Measurements from ENCODE around the gene C1S.
A peak's percentile ranks its signal among the peaks of the same experiment; 100 is the strongest.

The C1S gene

GRCh38 chr12:7072554-7072953 is 12.0 kb downstream of the C1S start:
- Histone ChIP-seq H3K27me3 (ENCODE audit: control insufficient read depth in 5 of 5, insufficient read depth in 4 of 5, low read length in 5 of 5) (no peaks in the 10 kb centered on the region), H3K9me3 (ENCODE audit: control insufficient read depth in 5 of 5, low read length in 5 of 5) (no peaks in the 10 kb centered on the region), H3K4me3 (ENCODE audit: low read depth in 1 of 5, low read length in 5 of 5) (no peak overlapping the region), H3K9ac (ENCODE audit: low read length in 5 of 5) (no peak overlapping the region), H3K4me1 (ENCODE audit: control insufficient read depth in 5 of 5, insufficient read depth in 5 of 5, low read length in 5 of 5) (peaks cover 0 to 6% (median 0%) of the 10 kb centered on the region in 5 donors), H3K36me3 (ENCODE audit: control insufficient read depth in 5 of 5, insufficient read depth in 5 of 5, low read length in 5 of 5) (peaks cover 5 to 28% (median 24%) of the 10 kb centered on the region in 5 donors), H3K27ac (ENCODE audit: low read depth, low read length) (no peak overlapping the region)

DNA sequence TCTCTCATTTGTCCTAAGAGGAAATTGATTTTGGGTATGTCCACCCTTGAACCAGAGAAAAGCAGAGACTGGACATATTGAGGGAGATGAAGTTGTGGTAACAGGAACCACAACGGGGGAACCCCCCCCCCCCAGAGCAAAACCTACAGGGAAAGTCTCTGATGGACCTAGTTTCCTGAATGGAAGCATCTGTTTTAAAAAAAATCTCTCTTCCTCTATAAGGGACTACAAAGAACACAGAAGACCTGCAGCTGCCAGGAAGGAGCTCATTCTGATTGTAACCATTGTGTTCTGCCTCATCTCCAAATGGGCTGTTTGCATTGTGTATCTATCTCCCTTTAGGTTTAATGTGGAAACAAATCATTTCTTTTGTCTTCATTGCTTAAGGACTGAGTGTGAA is 13.4 kb downstream of the C1S start:
- H3K4me1 ChIP-seq (ENCODE audit: control insufficient read depth in 5 of 5, insufficient read depth in 5 of 5, low read length in 5 of 5) = peaks cover 0 to 6% (median 0%) of the 10 kb centered on the region in 5 donors
- H3K27ac ChIP-seq (ENCODE audit: low read depth, low read length) = no peak overlapping the region
- no peak overlapping the region for H3K9ac ChIP-seq (ENCODE audit: low read length in 5 of 5)

DNA sequence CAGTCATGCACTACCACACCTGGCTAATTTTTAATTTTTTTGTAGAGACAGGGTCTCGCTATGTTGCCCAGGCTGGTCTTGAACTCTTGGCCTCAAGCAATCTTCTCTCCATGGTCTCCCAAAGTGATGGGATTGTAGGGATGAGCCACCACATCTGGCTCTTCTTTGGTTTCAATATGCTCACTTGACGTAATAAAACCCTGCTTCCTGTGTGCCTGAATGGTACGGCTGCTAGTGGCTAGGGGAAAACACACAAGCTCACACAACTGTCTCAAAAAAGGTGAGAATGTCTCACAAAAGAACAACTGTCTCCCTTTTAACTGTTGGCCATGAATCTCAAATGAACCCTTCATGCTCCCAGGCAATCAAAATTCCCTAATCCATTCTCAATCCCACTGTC is 15.0 kb downstream of the C1S start:
- Histone ChIP-seq H3K4me1 (ENCODE audit: control insufficient read depth in 5 of 5, insufficient read depth in 5 of 5, low read length in 5 of 5) (peaks cover 0 to 9% (median 5%) of the 10 kb centered on the region in 5 donors), H3K9ac (ENCODE audit: low read length in 5 of 5) (no peak overlapping the region), H3K4me3 (ENCODE audit: low read depth in 1 of 5, low read length in 5 of 5) (no peak overlapping the region), H3K36me3 (ENCODE audit: control insufficient read depth in 5 of 5, insufficient read depth in 5 of 5, low read length in 5 of 5) (peaks cover 2 to 5% (median 4%) of the 10 kb centered on the region in 5 donors), H3K27ac (ENCODE audit: low read depth, low read length) (no peak overlapping the region), H3K9me3 (ENCODE audit: control insufficient read depth in 5 of 5, low read length in 5 of 5) (no peaks in the 10 kb centered on the region), H3K27me3 (ENCODE audit: control insufficient read depth in 5 of 5, insufficient read depth in 4 of 5, low read length in 5 of 5) (no peaks in the 10 kb centered on the region)

More for the DNA sequence above, 13.4 kb downstream of the C1S start:
- Histone ChIP-seq H3K27me3 (ENCODE audit: control insufficient read depth in 5 of 5, insufficient read depth in 4 of 5, low read length in 5 of 5) (no peaks in the 10 kb centered on the region), H3K36me3 (ENCODE audit: control insufficient read depth in 5 of 5, insufficient read depth in 5 of 5, low read length in 5 of 5) (peaks cover 5 to 19% (median 16%) of the 10 kb centered on the region in 5 donors), H3K4me3 (ENCODE audit: low read depth in 1 of 5, low read length in 5 of 5) (no peak overlapping the region), H3K9me3 (ENCODE audit: control insufficient read depth in 5 of 5, low read length in 5 of 5) (no peaks in the 10 kb centered on the region)

- Histone ChIP-seq H3K9me3 (ENCODE audit: control insufficient read depth in 5 of 5, low read length in 5 of 5) (no peaks in the 10 kb centered on the region), H3K27ac (ENCODE audit: low read depth, low read length) (no peak overlapping the region), H3K4me3 (ENCODE audit: low read depth in 1 of 5, low read length in 5 of 5) (no peak overlapping the region), H3K9ac (ENCODE audit: low read length in 5 of 5) (no peak overlapping the region), H3K36me3 (ENCODE audit: control insufficient read depth in 5 of 5, insufficient read depth in 5 of 5, low read length in 5 of 5) (peaks cover under 1 to 6% (median 3%) of the 10 kb centered on the region in 5 donors), H3K4me1 (ENCODE audit: control insufficient read depth in 5 of 5, insufficient read depth in 5 of 5, low read length in 5 of 5) (peaks cover 0 to 9% (median 5%) of the 10 kb centered on the region in 5 donors), H3K27me3 (ENCODE audit: control insufficient read depth in 5 of 5, insufficient read depth in 4 of 5, low read length in 5 of 5) (no peaks in the 10 kb centered on the region)
Measured at GRCh38 chr12:7075939-7076338, 15.4 kb downstream of the C1S start.

- Histone ChIP-seq H3K9me3 (ENCODE audit: control insufficient read depth in 5 of 5, low read length in 5 of 5) (no peaks in the 10 kb centered on the region), H3K4me1 (ENCODE audit: control insufficient read depth in 5 of 5, insufficient read depth in 5 of 5, low read length in 5 of 5) (peaks cover 0 to 9% (median 5%) of the 10 kb centered on the region in 5 donors), H3K27ac (ENCODE audit: low read depth, low read length) (no peak overlapping the region), H3K36me3 (ENCODE audit: control insufficient read depth in 5 of 5, insufficient read depth in 5 of 5, low read length in 5 of 5) (peaks cover 0 to 9% (median 6%) of the 10 kb centered on the region in 5 donors), H3K9ac (ENCODE audit: low read length in 5 of 5) (no peak overlapping the region), H3K27me3 (ENCODE audit: control insufficient read depth in 5 of 5, insufficient read depth in 4 of 5, low read length in 5 of 5) (no peaks in the 10 kb centered on the region), H3K4me3 (ENCODE audit: low read depth in 1 of 5, low read length in 5 of 5) (no peak overlapping the region)
Measured at GRCh38 chr12:7076493-7076892, 16.0 kb downstream of the C1S start.

GRCh38 chr12:7078163-7078562 is 17.6 kb downstream of the C1S start:
- no peak overlapping the region for H3K27ac ChIP-seq (ENCODE audit: low read depth, low read length)

DNA sequence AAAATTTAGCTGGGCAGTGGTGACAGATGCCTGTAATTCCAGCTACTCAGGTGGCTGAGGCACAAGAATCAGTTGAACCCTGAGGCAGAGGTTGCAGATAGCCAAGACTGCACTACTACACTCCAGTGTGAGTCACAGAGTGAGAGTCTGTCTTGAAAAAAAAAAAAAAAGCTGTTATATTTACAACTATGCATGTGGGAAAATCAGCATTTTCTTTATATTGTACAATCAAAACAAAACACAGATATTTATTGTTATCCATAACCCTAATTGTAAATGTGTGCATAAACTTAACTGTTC is 19.3 kb downstream of the C1S start:
- H3K27me3 ChIP-seq (ENCODE audit: control insufficient read depth in 5 of 5, insufficient read depth in 4 of 5, low read length in 5 of 5) = no peaks in the 10 kb centered on the region
- peaks cover 0 to 6% (median 4%) of the 10 kb centered on the region in 5 donors for H3K4me1 ChIP-seq (ENCODE audit: control insufficient read depth in 5 of 5, insufficient read depth in 5 of 5, low read length in 5 of 5)
- no peak overlapping the region for H3K4me3 ChIP-seq (ENCODE audit: low read depth in 1 of 5, low read length in 5 of 5)
- H3K9me3 ChIP-seq (ENCODE audit: control insufficient read depth in 5 of 5, low read length in 5 of 5) = no peaks in the 10 kb centered on the region
- peaks cover 0 to 24% (median 17%) of the 10 kb centered on the region in 5 donors for H3K36me3 ChIP-seq (ENCODE audit: control insufficient read depth in 5 of 5, insufficient read depth in 5 of 5, low read length in 5 of 5)
- peak overlapping the region; percentile 66 for H3K27ac ChIP-seq (ENCODE audit: low read depth, low read length)
- H3K9ac ChIP-seq (ENCODE audit: low read length in 5 of 5) = peak overlapping the region in 1 of 5 donors; percentile 32

More at GRCh38 chr12:7078163-7078562, 17.6 kb downstream of the C1S start:
- Histone ChIP-seq H3K4me3 (ENCODE audit: low read depth in 1 of 5, low read length in 5 of 5) (no peak overlapping the region), H3K9ac (ENCODE audit: low read length in 5 of 5) (no peak overlapping the region), H3K36me3 (ENCODE audit: control insufficient read depth in 5 of 5, insufficient read depth in 5 of 5, low read length in 5 of 5) (peaks cover 0 to 18% (median 11%) of the 10 kb centered on the region in 5 donors), H3K9me3 (ENCODE audit: control insufficient read depth in 5 of 5, low read length in 5 of 5) (no peaks in the 10 kb centered on the region), H3K27me3 (ENCODE audit: control insufficient read depth in 5 of 5, insufficient read depth in 4 of 5, low read length in 5 of 5) (no peaks in the 10 kb centered on the region), H3K4me1 (ENCODE audit: control insufficient read depth in 5 of 5, insufficient read depth in 5 of 5, low read length in 5 of 5) (peaks cover 0 to 9% (median 5%) of the 10 kb centered on the region in 5 donors)

DNA sequence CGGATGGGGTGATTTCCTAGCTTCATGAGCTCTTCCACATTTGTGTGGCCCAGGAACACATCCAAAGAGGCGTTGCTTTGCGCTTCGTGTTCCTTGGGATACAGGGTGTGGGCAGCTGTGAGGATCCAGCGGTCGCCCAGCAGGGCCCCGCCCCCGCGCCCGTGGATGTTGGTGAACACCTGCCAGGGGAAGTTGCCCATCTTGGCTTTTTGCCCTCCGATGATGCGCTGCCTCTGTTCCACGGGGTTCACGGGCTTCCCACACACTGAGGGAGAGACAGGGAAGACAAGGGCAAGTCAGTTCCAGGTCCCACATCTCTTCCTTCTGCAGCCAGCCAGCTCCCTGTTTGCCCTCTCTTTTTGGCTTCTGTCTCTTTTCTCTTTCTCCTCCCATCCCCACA is 20.5 kb downstream of the C1S start:
- H3K9ac ChIP-seq (ENCODE audit: low read length in 5 of 5) = no peak overlapping the region
- H3K27ac ChIP-seq (ENCODE audit: low read depth, low read length) = no peak overlapping the region
- no peak overlapping the region for H3K4me3 ChIP-seq (ENCODE audit: low read depth in 1 of 5, low read length in 5 of 5)
- no peaks in the 10 kb centered on the region for H3K9me3 ChIP-seq (ENCODE audit: control insufficient read depth in 5 of 5, low read length in 5 of 5)
- H3K27me3 ChIP-seq (ENCODE audit: control insufficient read depth in 5 of 5, insufficient read depth in 4 of 5, low read length in 5 of 5) = no peaks in the 10 kb centered on the region
- H3K4me1 ChIP-seq (ENCODE audit: control insufficient read depth in 5 of 5, insufficient read depth in 5 of 5, low read length in 5 of 5) = peaks cover 0 to 6% (median 4%) of the 10 kb centered on the region in 5 donors
- peaks cover 0 to 37% (median 27%) of the 10 kb centered on the region in 5 donors for H3K36me3 ChIP-seq (ENCODE audit: control insufficient read depth in 5 of 5, insufficient read depth in 5 of 5, low read length in 5 of 5)

DNA sequence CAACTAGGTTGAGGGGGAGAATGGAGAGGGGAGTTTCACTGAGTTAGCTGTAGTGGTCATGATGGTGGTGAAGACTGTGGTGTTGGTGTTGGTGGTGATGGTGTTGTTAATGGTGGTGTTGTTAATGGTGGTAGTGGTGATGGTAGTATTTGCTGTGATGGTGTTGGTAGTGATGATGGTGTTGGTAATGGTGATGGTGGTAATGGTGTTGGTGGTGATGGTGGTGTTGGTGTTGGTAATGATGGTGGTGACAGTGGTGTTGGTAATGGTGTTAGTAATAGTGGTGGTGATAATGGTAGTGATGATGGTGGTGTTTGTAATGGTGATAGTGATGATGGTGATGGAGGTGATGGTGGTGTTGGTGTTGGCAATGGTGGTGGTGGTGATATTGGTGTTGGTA is 22.6 kb downstream of the C1S start:
- H3K36me3 ChIP-seq (ENCODE audit: control insufficient read depth in 5 of 5, insufficient read depth in 5 of 5, low read length in 5 of 5) = peaks cover 0 to 48% (median 35%) of the 10 kb centered on the region in 5 donors
- no peak overlapping the region for H3K9ac ChIP-seq (ENCODE audit: low read length in 5 of 5)
- no peak overlapping the region for H3K27ac ChIP-seq (ENCODE audit: low read depth, low read length)
- no peaks in the 10 kb centered on the region for H3K27me3 ChIP-seq (ENCODE audit: control insufficient read depth in 5 of 5, insufficient read depth in 4 of 5, low read length in 5 of 5)
- peaks cover 0 to 6% (median 4%) of the 10 kb centered on the region in 5 donors for H3K4me1 ChIP-seq (ENCODE audit: control insufficient read depth in 5 of 5, insufficient read depth in 5 of 5, low read length in 5 of 5)
- no peak overlapping the region for H3K4me3 ChIP-seq (ENCODE audit: low read depth in 1 of 5, low read length in 5 of 5)
- H3K9me3 ChIP-seq (ENCODE audit: control insufficient read depth in 5 of 5, low read length in 5 of 5) = no peaks in the 10 kb centered on the region

DNA sequence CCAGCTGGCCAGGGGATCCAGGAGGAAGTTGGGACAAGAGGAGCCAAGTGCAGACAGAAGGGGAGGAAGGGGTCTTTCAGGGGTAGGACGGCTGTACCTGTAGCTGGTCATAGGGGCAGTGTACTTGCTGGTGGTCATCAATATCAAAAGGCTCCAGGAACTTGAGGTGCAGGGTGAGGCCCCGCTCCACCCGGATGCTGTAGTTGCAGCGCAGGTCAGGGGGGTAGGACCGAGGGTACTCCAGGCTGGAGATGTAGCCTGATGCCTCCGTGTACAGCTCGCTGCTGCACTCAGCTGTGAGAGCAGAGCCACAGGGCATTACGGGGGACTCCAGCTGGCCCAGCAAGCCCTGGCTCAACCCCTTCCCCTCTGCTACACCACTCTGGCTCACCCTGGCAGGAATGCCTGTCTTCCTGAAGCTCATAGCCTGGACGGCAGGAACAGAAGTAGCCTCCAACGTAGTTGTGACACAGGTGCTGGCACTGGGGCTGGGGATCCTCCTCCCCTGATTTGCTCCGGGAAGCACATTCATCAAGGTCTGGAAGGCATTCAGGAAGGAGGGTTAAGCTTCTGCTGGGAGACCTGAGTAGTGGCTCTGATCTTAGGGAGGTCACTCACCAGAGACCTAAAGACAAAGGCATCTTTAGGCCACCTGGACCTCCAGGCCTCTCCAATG is 28.8 kb downstream of the C1S start:
- no peak overlapping the region for H3K27ac ChIP-seq (ENCODE audit: low read depth, low read length)
- peak overlapping the region in 1 of 5 donors; percentile 5 for H3K4me3 ChIP-seq (ENCODE audit: low read depth in 1 of 5, low read length in 5 of 5)
- peaks cover 0 to 40% (median 29%) of the 10 kb centered on the region in 5 donors for H3K36me3 ChIP-seq (ENCODE audit: control insufficient read depth in 5 of 5, insufficient read depth in 5 of 5, low read length in 5 of 5)

More for the DNA sequence above, 28.8 kb downstream of the C1S start:
- H3K9ac ChIP-seq (ENCODE audit: low read length in 5 of 5) = no peak overlapping the region
- peaks cover 5 to 41% (median 32%) of the 10 kb centered on the region in 5 donors for H3K4me1 ChIP-seq (ENCODE audit: control insufficient read depth in 5 of 5, insufficient read depth in 5 of 5, low read length in 5 of 5)
- H3K27me3 ChIP-seq (ENCODE audit: control insufficient read depth in 5 of 5, insufficient read depth in 4 of 5, low read length in 5 of 5) = peaks cover 0 to 6% (median 0%) of the 10 kb centered on the region in 5 donors
- H3K9me3 ChIP-seq (ENCODE audit: control insufficient read depth in 5 of 5, low read length in 5 of 5) = no peaks in the 10 kb centered on the region

All from subcutaneous abdominal adipose tissue (tissue), 5 donors.